ENCODE data around the gene RAB14. TPM values are rescaled to one million over a fixed set of nuclear protein-coding genes. Genes with fewer than 3 reads are reported as not detected.

Gene RAB14
- polyA plus RNA-seq, 1 experiment, result 18.3 TPM

Small RNA genes within 50 kb of the gene (small RNA-seq; reads per million reads assigned to genes)
- not detected for gene RN7SL181P (ENCODE audit: insufficient read length, low read depth, low replicate concordance)

Other genes starting within 250 kb of the RAB14 start
- 1.4 and 2.7 TPM in 2 replicates for gene C5, start 151.6 kb downstream of the RAB14 start, polyA plus RNA-seq (2011; rRNA removed)
- gene CNTRL, start 126.9 kb downstream of the RAB14 start, polyA plus RNA-seq (2011; rRNA removed), result 3.6 and 5.2 TPM in 2 replicates
- gene GSN, start 66.3 kb upstream of the RAB14 start, polyA plus RNA-seq (2011; rRNA removed), result 493 and 765 TPM in 2 replicates
- 223 and 275 TPM in 2 replicates for gene STOM, start 168.4 kb upstream of the RAB14 start, polyA plus RNA-seq (2011; rRNA removed)